ENCODE data around the gene MBTPS1.

MBTPS1 gene

DNA sequence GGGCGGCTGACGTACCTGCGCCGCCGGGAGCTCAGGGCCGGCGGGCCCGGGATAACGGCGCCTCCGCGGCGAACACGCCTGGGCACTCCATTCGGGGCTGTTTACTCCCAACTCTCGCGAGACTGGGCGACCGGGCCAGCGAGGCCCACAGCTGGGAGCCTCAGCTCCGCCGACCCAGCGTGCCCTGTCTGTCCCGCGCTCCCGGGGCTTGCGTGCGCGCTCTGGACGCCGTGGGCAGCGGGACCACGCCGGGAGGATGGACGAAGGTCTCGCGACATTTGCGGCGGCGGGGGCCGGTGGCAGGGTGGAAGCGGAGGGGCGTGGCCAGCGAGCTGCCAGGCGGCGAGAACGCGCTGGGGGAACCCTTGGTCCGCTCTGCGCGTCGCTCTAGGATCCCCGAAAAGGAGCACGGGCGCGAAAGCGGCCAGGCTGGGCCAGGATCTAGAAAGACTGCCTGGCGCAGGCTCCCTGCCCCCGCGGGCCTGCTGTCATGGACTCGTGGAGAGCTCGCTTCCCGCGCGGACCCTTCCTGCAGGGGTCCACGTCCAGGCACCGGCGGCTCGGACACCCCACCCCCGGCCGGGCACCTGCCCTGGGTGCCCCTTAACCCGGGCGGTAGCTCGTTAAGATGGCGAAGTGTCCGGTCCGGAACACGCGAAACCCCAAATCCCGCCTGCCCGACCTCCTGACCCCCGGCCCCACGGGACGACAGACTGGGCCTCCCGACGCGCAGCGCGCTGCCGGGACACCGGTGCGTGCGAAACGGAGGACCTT lies at the start of gene MBTPS1:
Gene MBTPS1 (minus strand): TSS at position 223 of the 774 bp plus-strand sequence. CDS start 15,159 bp downstream, outside the sequence.
- peak; percentile 95 to 97 for DNase-seq

- no peak for DNase-seq
These were observed 49.0 kb upstream of the MBTPS1 start for GRCh38 chr16:84165746-84166145.

- DNase-seq: no peak
These were observed 45.1 kb upstream of the MBTPS1 start for GRCh38 chr16:84161801-84162200.

DNA sequence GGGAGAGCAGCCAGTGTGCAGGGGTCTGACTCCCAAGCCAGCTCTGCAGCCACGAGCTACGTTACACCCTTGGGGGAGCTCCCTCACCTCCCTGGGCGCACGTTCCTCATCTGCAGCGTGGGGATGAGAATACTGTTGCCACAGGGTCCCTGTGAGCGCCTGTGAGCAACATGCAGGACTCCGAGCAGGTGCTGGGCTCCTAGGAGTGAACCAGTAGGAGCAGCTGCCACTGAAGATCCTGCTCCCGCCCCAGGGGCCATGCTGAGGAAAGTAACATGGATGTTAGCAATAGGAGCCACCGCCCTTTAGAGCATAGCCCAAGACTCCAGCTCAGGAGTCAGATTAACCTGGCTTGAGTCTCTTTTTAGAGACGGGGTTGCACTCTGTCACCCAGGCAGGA lies 44.3 kb upstream of the MBTPS1 start:
- DNase-seq: no peak

GRCh38 chr16:84159800-84160199 lies 43.1 kb upstream of the MBTPS1 start:
- no peak for DNase-seq

GRCh38 chr16:84159007-84159406 lies 42.3 kb upstream of the MBTPS1 start:
- DNase-seq: no peak

GRCh38 chr16:84156342-84156784 lies 39.6 kb upstream of the MBTPS1 start:
- DNase-seq: no peak

DNA sequence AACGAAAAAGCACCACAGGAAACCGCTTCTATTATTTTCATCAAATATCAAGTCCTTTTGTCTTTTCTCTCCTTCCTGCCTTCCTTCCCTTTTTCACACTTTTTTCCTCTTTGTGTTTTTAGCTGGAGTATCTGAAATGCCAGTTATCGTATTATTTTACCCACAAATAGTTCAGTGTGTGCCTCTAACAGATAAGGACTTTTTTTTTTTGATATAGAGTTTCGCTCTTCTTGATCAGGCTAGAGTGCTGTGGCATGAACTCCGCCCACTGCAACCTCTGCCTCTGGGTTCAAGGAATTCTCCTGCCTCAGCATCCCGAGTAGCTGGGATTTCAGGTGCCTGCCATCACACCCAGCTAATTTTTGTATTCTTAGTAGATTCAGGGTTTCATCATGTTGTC lies 39.0 kb upstream of the MBTPS1 start:
- DNase-seq: no peak

DNA sequence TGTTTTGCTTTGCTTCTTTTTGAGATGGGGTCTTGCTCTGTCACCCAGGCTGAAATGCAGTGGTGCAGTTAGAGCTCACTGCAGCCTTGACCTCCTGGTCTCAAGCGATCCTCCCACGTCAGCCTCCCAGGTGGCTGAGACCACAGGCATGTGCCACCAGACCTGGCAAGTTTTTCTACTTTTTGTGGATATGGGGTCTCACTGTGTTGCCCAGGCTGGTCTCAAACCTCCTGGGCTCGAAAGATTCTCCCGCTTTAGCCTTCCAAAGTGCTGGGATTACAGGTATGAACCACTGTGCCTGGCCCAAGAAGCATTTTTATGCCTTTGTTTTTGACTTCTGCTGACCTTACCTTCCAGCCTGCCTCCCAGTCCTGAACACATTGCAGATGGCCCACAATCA lies 38.5 kb upstream of the MBTPS1 start:
- no peak for DNase-seq

DNA sequence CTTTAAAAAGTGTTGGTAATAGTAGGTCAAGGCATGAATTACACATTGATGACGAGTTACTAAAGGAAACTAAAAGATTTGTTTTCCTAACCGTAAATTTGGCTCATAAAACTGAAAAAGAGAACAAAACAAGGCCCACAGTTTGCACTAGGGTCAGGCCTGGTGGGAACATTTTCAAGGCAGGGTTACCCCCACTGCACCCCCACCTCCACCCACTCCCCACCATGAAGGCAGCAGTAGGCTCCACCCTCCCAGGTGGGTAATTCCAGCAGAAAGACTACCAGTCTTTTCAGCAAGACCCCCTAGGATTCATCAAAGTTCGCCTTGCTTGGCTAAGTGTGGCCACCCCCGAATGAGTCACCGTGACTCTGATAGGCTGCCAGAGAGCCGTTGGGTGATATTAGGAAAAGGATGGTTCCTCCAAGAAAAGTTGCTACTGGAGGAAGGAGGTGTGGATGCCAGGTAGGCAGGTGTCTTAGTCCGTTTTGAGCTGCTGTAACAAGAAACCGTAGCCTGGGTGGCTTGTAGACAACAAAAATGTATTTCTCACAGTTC lies 37.0 kb upstream of the MBTPS1 start:
- DNase-seq: no peak

- DNase-seq: no peak
These were observed 34.2 kb upstream of the MBTPS1 start for GRCh38 chr16:84150926-84151325.

DNA sequence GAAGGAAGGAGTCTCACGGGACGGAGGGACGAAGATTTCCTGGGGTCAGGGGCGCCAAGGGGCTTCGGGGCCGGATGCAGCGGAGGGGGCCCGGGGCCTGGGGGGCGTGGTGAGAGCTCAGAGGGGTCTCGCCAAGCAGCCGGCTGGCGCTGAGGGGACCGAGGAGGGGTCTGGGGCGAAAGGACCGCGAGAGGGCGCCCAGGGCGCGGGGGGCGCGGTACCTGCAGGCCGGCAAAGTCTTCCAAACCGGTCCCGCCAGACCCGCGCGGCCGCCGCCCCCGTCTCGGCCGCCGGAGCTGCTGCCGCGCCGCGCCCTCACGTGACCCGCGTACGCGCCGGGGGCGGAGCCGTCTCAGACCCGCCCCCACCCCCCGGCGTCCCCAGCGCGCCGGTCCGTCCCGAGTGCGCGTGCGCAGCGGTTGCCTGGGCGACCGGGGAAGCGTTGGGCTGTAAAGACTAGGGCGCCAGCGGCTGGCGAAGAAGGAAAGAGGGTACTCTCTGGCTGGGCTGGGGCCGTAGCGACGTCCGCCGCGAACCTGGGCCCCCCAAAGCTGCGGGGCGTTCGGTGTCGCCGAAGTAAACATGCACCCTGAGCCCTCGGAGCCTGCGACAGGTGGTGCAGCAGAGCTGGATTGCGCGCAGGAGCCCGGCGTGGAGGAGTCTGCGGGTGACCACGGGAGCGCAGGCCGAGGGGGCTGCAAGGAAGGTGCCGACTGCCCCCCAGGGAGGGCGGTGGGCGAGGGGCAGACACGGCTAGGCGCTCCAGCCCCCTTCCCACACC lies 28.3 kb upstream of the MBTPS1 start, which contains the start of the genes DNAAF1 and HSDL1:
Gene DNAAF1 (plus strand): TSS at position 450 of the 781 bp plus-strand sequence. CDS start 133 bp downstream, at position 583.
Gene HSDL1 (minus strand): TSS at position 319 of the 781 bp plus-strand sequence. CDS start 13,856 bp downstream, outside the sequence.
- DNase-seq: peak; percentile 90

- peak; percentile 6 to 18 for DNase-seq
These were observed 27.6 kb upstream of the MBTPS1 start for GRCh38 chr16:84144209-84144858.

- DNase-seq: no peak
These were observed 27.1 kb upstream of the MBTPS1 start for GRCh38 chr16:84143784-84144199.

- DNase-seq: no peak
These were observed 26.3 kb upstream of the MBTPS1 start for GRCh38 chr16:84143081-84143480.

DNA sequence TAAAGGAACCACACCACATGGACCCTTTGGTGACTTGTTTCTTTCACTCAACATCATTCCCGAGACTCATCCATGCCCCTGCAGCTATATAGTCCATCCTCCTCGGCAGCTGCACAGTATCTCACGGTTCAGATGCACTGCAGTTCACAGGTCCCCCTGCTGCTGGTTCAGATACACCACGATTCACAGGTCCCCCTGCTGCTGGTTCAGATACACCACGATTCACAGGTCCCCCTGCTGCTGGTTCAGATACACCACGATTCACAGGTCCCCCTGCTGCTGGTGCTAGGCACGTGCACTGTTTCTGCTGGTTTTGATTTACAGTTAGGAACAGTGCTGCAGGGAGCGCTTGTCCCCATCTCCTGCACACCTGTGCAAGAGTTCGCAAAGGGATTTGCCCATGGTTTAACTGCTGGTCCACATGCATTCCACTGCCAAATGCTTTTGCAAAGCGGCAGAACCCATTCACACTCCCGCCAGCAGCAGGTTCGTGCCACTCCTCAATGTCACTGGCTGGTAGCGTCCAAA lies 24.5 kb upstream of the MBTPS1 start:
- peak in 1 of 2 experiments; percentile 7 for DNase-seq

DNA sequence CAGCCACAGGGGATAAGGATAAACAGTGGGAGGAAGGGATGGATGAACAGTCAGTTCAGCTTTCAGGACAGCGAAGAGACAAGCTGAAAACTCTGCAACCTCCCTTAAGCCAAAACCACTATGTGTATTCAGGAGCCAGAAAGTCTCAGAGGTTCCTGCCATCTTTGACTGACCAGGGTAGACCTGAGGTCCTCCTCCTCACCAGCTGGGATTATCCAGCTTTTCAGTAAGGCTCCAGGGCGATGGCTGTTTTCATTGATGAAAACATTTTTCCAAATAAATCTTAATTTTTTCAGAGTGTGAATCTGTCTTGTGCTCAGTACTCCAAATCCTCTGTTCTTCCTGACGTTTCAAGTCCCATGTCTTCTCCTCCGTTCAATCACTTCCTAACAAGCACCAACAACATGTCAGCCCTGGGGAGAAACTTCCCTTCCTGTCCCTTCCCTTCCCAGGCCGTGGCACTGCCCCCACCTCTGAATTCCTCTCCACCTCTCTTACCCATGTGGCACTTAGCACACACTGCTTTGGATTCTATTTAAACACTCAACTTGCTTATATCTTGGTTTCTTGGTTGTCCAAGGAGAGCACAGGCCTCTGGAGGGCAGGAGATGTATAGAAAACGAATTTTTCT lies 23.0 kb upstream of the MBTPS1 start:
- no peak for DNase-seq

- no peak for DNase-seq
These were observed 22.3 kb upstream of the MBTPS1 start for GRCh38 chr16:84138824-84139627.

- no peak for DNase-seq
These were observed 21.7 kb upstream of the MBTPS1 start for GRCh38 chr16:84138500-84138823.

- no peak for DNase-seq
These were observed 21.1 kb upstream of the MBTPS1 start for GRCh38 chr16:84137769-84138357.

DNA sequence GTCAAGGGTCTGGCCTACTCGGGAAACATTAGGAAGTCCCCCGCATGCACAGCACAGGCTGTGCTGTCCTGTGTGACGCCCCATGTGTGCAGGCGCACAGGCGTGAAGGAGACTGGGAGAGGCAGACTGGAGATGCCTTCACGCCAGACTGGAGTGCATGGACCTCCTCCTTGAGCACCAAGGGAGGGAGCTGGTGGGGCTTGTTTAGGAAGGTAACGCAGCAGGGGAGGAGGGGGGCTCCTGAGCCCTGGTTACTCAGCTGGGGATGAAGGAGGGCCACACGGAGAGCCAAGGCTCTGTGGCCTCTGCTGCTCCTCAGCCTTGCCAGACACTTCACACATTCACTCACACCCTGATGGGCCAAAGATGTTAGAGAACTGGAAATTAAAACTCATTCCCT lies 20.5 kb upstream of the MBTPS1 start:
- DNase-seq: no peak

Measured in activated CD4-positive, alpha-beta T cell treated with anti-CD3 and anti-CD28 coated beads, Interleukin-2, amount 50 U/mL, for 4 hours (primary cell).